T-helper 17 cell (primary cell): Measurements from ENCODE around the gene DIP2C. TPM values are rescaled to one million over a fixed set of nuclear protein-coding genes. Genes with fewer than 3 reads are reported as not detected.

ENCODE experiments used
- ATAC-seq: fragments of 150-1000 bp; cut with Tn5 transposase; 2 replicates; pipeline ENCODE4 v1.10.0; 2021; ENCODE audit warnings: mild to moderate bottlenecking, moderate library complexity
- DNase-seq, 3 donors: peaks; one replicate each; pipeline versions ENCODE4 v3.0.0 to v3.0.0-alpha.2; 2020 to 2021
- H3K9me3 ChIP-seq: one replicate; pipeline ENCODE4 v1.7.0; 2013; ENCODE audit warnings: low read length, mild to moderate bottlenecking; ENCODE audit not compliant: control insufficient read depth, poor library complexity, severe bottlenecking
- H3K27ac Mint-ChIP-seq: one replicate; pipeline ENCODE4 v1.8.0; 2022; ENCODE audit warnings: mild to moderate bottlenecking, moderate library complexity, mixed read lengths
- H3K27me3 Mint-ChIP-seq: one replicate; pipeline ENCODE4 v1.8.0; 2022; ENCODE audit warnings: mixed read lengths
- H3K36me3 Mint-ChIP-seq: one replicate; pipeline ENCODE4 v1.8.0; 2022; ENCODE audit warnings: low read depth, mixed read lengths
- H3K4me1 Mint-ChIP-seq: one replicate; pipeline ENCODE4 v1.8.0; 2022; ENCODE audit warnings: mild to moderate bottlenecking, mixed read lengths
- H3K4me3 Mint-ChIP-seq: one replicate; pipeline ENCODE4 v1.8.0; 2022; ENCODE audit warnings: mild to moderate bottlenecking, moderate library complexity, mixed read lengths
- total RNA-seq, 4 donors: library from RNA in 2 of 4; stranded (reverse) in 2 of 4; gene quantifications; one replicate each; pipeline ENCODE4 v1.2.3 and lab custom pipeline; 2022 to 2026

The DIP2C gene
- total RNA-seq, 2 donors from 2014 or later = 4.1 to 6.0 TPM

- Mint-ChIP-seq H3K4me3 (peak overlapping the region; percentile 12), H3K27ac (peak overlapping the region; percentile 53), H3K36me3 (no peaks in the 10 kb centered on the region), H3K4me1 (peaks cover 19% of the 10 kb centered on the region), H3K27me3 (peaks cover 27% of the 10 kb centered on the region)
- no peaks in the 10 kb centered on the region for H3K9me3 ChIP-seq
- ATAC-seq (no peak), DNase-seq (no peak)
Measured at GRCh38 chr10:556971-557637, 132.4 kb downstream of the DIP2C start.

GRCh38 chr10:555682-556350 is 133.7 kb downstream of the DIP2C start:
- peaks cover 31% of the 10 kb centered on the region for H3K27me3 Mint-ChIP-seq
- DNase-seq (no peak), ATAC-seq (no peak)
- no peak overlapping the region for H3K4me3 Mint-ChIP-seq
- no peaks in the 10 kb centered on the region for H3K9me3 ChIP-seq
- peaks cover 19% of the 10 kb centered on the region for H3K4me1 Mint-ChIP-seq
- no peak overlapping the region for H3K27ac Mint-ChIP-seq
- H3K36me3 Mint-ChIP-seq = no peaks in the 10 kb centered on the region

GRCh38 chr10:555281-555680 is 134.2 kb downstream of the DIP2C start:
- Mint-ChIP-seq H3K27me3 (peaks cover 34% of the 10 kb centered on the region), H3K4me3 (no peak overlapping the region), H3K27ac (no peak overlapping the region), H3K36me3 (no peaks in the 10 kb centered on the region), H3K4me1 (peaks cover 19% of the 10 kb centered on the region)
- ATAC-seq = no peak
- H3K9me3 ChIP-seq = no peaks in the 10 kb centered on the region
- no peak for DNase-seq

- Mint-ChIP-seq H3K4me1 (peaks cover 19% of the 10 kb centered on the region), H3K27me3 (peaks cover 40% of the 10 kb centered on the region), H3K4me3 (no peak overlapping the region), H3K36me3 (no peaks in the 10 kb centered on the region), H3K27ac (no peak overlapping the region)
- ATAC-seq = no peak
- no peaks in the 10 kb centered on the region for H3K9me3 ChIP-seq
- no peak for DNase-seq
Measured at GRCh38 chr10:554182-554848, 135.2 kb downstream of the DIP2C start.

DNA sequence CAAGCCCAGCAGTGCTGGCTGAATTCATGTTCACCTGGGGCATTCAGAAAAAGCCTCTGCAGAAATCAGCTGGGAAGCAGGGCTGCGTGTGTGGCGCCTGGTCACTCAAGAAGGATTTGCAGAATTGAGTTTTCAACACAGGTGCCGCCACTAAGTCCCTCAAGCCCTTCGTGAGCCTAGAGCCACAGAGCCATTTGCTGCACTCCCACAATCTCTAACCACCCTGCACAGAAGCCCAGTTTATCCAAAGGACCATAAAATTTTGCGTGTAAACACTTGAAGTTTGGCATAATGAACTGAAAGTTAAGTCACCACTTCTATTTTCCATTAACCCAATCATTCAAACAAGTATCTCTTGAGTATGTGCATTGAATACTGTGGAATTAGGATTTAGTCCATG is 136.2 kb downstream of the DIP2C start:
- H3K9me3 ChIP-seq = no peaks in the 10 kb centered on the region
- peaks cover 3% of the 10 kb centered on the region for H3K36me3 Mint-ChIP-seq
- no peak overlapping the region for H3K27ac Mint-ChIP-seq
- no peak for DNase-seq
- no peak overlapping the region for H3K4me3 Mint-ChIP-seq
- H3K4me1 Mint-ChIP-seq = peaks cover 18% of the 10 kb centered on the region
- ATAC-seq = no peak
- peaks cover 45% of the 10 kb centered on the region for H3K27me3 Mint-ChIP-seq

DNA sequence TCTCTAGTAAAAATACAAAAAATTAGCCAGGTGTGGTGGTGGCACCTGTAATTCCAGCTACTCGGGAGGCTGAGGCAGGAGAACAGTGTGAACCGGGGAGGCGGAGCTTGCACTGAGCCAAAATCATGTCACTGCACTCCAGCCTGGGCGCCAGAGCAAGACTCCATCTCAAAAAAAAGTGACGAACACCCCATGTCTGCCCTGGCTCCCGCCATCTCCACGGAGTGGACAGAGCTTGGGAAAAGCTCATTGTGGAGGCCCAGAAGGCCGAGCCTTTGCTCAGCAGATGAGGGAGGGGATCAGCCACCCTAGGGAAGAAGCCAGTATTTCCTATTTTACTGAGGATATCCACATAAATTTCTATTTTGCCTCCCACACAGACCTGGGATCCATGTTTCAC is 136.8 kb downstream of the DIP2C start:
- H3K27ac Mint-ChIP-seq = no peak overlapping the region
- peaks cover 15% of the 10 kb centered on the region for H3K4me1 Mint-ChIP-seq
- H3K9me3 ChIP-seq = no peaks in the 10 kb centered on the region
- peaks cover 3% of the 10 kb centered on the region for H3K36me3 Mint-ChIP-seq
- no peak overlapping the region for H3K4me3 Mint-ChIP-seq
- ATAC-seq = no peak
- no peak for DNase-seq
- H3K27me3 Mint-ChIP-seq = peaks cover 48% of the 10 kb centered on the region

- Mint-ChIP-seq H3K36me3 (peaks cover 3% of the 10 kb centered on the region), H3K4me1 (peaks cover 9% of the 10 kb centered on the region), H3K4me3 (no peak overlapping the region), H3K27ac (no peak overlapping the region), H3K27me3 (peaks cover 54% of the 10 kb centered on the region)
- H3K9me3 ChIP-seq = no peaks in the 10 kb centered on the region
- no peak for ATAC-seq
- DNase-seq = no peak
Measured at GRCh38 chr10:551373-552252, 137.9 kb downstream of the DIP2C start.

GRCh38 chr10:550665-551372 is 138.6 kb downstream of the DIP2C start:
- Mint-ChIP-seq H3K27me3 (peaks cover 53% of the 10 kb centered on the region), H3K27ac (no peak overlapping the region), H3K36me3 (peaks cover 3% of the 10 kb centered on the region), H3K4me3 (no peak overlapping the region), H3K4me1 (peaks cover 5% of the 10 kb centered on the region)
- DNase-seq = no peak
- H3K9me3 ChIP-seq = no peaks in the 10 kb centered on the region
- ATAC-seq = no peak

GRCh38 chr10:549391-549790 is 140.1 kb downstream of the DIP2C start:
- no peak for DNase-seq
- Mint-ChIP-seq H3K4me3 (no peak overlapping the region), H3K27ac (no peak overlapping the region), H3K4me1 (peaks cover 5% of the 10 kb centered on the region), H3K27me3 (peaks cover 54% of the 10 kb centered on the region), H3K36me3 (peaks cover 3% of the 10 kb centered on the region)
- H3K9me3 ChIP-seq = no peaks in the 10 kb centered on the region
- no peak for ATAC-seq

DNA sequence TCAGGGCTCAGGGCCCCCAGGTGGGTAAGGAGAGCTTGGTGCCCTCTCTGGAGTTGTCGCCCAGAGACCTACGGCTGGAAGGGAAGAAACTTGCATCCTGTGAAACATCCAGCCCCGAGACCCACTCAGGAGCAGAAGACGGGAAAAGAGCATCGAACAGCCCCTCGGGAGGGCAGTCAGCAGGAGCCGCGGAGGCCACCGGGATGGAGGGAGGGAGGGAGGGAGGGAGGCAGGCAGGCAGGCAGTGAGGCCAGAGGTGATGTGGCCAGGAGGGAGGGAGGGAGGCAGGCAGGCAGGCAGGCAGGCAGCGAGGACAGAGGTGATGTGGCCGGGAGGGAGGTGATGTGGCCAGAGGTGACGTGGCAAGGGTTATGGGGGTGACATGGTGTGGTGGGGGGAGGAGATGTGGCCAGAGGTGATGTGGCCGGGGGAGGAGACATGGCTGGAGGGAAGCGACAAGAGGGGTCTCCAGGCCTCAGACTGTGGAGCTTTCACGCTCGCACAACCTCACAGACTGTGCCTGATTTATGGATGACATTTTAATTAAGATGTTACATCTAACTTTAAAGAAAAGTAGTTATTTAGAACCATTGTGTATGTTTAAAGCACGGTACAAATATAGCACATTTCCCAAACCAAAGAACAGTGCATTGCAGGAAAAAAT is 141.1 kb downstream of the DIP2C start:
- H3K27me3 Mint-ChIP-seq = peaks cover 52% of the 10 kb centered on the region
- H3K36me3 Mint-ChIP-seq = peaks cover 3% of the 10 kb centered on the region
- peaks cover 2% of the 10 kb centered on the region for H3K4me1 Mint-ChIP-seq
- no peaks in the 10 kb centered on the region for H3K9me3 ChIP-seq
- ATAC-seq = no peak
- H3K27ac Mint-ChIP-seq = no peak overlapping the region
- no peak for DNase-seq
- H3K4me3 Mint-ChIP-seq = no peak overlapping the region

DNA sequence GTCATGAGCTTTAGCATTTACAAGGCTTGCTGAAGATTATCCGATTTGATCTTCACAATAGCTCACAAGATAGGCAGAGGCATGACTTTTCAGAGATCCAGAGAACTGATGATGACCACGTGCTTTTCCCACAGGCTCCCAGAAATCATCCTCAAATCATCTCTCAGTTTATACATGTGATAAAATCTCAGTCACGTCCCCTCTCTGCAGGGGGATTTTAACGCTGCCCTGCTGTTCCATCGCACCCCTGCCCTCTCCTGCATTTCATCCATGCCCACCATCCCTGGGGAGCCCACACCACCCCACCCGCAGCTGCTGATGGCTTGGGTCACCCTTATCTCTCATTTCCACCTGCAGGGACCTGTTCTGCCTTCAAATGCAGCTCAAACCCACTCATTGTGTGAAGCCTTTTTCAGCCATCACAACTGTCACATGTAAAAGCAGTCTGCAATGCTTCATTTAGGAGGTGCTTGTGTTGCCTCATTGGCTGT is 141.8 kb downstream of the DIP2C start:
- ATAC-seq (no peak), DNase-seq (no peak)
- Mint-ChIP-seq H3K4me1 (peaks cover 2% of the 10 kb centered on the region), H3K36me3 (peaks cover 3% of the 10 kb centered on the region), H3K27ac (no peak overlapping the region), H3K4me3 (no peak overlapping the region), H3K27me3 (peaks cover 52% of the 10 kb centered on the region)
- no peaks in the 10 kb centered on the region for H3K9me3 ChIP-seq

DNA sequence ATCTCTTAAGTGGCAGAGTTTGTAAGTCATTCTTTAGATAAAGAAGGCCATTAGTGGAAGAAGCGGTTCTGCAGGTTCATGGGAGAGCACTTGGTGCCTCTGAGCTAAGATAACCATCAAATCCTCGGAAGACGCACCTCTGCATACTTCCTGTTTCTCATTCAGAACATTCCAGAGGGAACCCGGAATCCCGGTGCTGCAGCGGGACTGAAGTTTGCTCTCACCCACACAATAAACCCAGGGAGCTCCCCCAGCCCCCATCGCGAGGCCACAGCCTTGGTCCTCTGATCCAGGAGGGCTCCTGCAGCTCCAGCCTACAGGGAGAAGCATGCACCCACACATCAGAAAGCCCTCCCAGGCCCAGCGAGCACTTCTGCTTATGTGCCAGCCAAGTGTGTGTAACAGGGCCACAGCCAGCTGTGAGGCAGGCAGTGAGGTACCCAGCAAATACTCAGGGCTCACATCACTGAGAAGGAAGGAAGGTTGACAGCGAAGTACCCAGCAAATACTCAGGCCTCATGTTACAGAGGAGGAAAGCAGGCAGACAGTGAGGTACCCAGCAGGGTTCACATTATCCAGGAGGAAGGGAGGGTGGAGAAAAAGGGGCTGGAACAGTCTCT is 142.4 kb downstream of the DIP2C start:
- Mint-ChIP-seq H3K27ac (no peak overlapping the region), H3K4me1 (peaks cover 3% of the 10 kb centered on the region)

More for the DNA sequence above, 142.4 kb downstream of the DIP2C start:
- H3K4me3 Mint-ChIP-seq = no peak overlapping the region
- H3K27me3 Mint-ChIP-seq = peaks cover 58% of the 10 kb centered on the region
- H3K36me3 Mint-ChIP-seq = peaks cover 3% of the 10 kb centered on the region
- DNase-seq (no peak), ATAC-seq (no peak)
- no peaks in the 10 kb centered on the region for H3K9me3 ChIP-seq
